Jurkat, Clone E6-1 (cell line): Measurements from ENCODE around the gene SERPINB6.
"Not testable (repeated sequence)": the region's sequence is repeated elsewhere in the genome, so short reads cannot be mapped to it uniquely, and the experiment has no call there.

ENCODE experiments used
- DNase-seq: peaks from one replicate; pipeline ENCODE4 v3.0.0-alpha.2; 2011; ENCODE audit warnings: low read depth, low spot score
- H3K4me3 ChIP-seq: 2 replicates; pipeline ENCODE4 v1.5.1; 2011; ENCODE audit warnings: mild to moderate bottlenecking, low read length, control low read depth, moderate library complexity

Gene SERPINB6

GRCh38 chr6:2980465-2980855 lies 9.1 kb upstream of the SERPINB6 start:
- no peak for DNase-seq
- no peak overlapping the region for H3K4me3 ChIP-seq

GRCh38 chr6:2979819-2980464 lies 8.6 kb upstream of the SERPINB6 start:
- H3K4me3 ChIP-seq = no peak overlapping the region
- no peak for DNase-seq

DNA sequence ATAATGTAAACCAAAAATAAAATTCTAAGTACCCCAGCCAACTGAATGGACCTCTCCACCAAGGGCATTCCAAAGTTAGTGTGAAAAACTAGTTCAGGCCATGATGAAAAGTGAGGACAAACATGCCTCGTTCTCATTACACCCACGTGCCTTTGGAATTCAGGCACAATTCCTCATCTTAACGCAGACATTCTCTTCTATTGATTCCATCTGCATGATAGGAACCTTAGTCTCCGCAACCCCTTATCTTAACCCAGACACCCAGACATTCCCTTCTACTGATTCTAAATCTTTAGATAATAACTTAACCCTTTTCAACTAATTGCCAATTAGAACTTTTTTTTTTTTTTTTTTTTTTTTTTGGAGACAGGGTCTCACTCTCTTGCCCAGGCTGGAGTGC lies 7.6 kb upstream of the SERPINB6 start:
- DNase-seq = no peak

DNA sequence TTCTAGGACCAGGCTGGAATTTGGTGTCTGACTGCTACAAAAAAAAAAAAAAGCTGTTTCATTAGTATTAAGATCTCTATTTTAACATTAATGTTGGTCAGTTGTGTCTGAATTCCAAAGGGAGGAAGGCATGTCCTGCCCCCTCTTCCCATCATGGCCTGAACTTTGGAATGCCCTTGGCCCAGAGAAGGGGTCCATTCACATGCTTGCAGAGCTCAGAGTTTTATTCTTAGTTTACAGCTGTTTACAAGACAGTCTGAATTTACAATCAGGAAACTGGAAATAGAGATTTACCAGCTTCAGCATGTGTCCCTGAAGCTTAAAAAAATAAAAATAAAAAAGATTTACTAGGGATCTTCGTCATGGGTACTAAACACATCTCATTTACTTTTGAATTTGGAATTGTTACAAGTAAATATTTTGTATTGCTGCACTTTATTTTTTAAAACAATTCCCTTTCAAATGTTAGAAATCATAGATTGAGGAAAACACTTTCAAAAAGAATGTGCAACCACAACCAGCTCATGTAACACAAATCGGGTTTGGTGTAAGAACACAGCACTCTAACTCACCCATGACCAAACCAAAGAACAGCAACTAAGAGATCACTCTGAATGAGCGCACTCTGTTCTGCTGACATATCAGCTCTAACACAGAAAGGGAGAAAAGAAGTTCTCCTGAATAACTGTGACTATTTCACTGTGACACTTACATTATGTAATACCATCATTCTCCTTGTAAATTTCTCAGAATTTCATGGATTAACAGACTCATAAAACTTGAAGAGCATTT lies 6.6 kb upstream of the SERPINB6 start:
- H3K4me3 ChIP-seq = no peak overlapping the region
- no peak for DNase-seq

More for the DNA sequence above, 7.6 kb upstream of the SERPINB6 start:
- H3K4me3 ChIP-seq = no peak overlapping the region

GRCh38 chr6:2977290-2977689 lies 5.9 kb upstream of the SERPINB6 start:
- no peak overlapping the region for H3K4me3 ChIP-seq
- DNase-seq = no peak

GRCh38 chr6:2976571-2977085 lies 5.3 kb upstream of the SERPINB6 start:
- H3K4me3 ChIP-seq = no peak overlapping the region
- no peak for DNase-seq

GRCh38 chr6:2976060-2976459 lies 4.7 kb upstream of the SERPINB6 start:
- no peak overlapping the region for H3K4me3 ChIP-seq
- DNase-seq = no peak

DNA sequence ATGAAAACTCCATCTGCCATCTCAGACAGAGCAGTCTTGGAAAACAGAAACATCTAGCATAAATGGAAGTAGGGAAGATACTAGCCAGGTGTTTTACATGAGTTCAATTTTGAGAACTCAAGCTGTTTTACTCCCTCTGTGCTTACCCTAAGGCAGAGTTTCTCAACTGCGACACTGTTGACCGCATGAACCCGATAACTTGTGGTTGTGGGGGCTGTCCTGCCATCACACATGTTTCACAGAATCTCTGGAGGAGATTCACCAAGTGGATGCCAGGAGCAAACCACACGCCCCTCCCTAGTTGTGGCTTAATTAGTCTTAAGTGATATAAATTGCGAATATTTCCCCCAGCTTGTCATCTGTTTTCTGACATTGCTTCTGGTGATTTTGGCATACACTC lies 2.3 kb upstream of the SERPINB6 start:
- peak; percentile 43 for DNase-seq
- H3K4me3 ChIP-seq = no peak overlapping the region

DNA sequence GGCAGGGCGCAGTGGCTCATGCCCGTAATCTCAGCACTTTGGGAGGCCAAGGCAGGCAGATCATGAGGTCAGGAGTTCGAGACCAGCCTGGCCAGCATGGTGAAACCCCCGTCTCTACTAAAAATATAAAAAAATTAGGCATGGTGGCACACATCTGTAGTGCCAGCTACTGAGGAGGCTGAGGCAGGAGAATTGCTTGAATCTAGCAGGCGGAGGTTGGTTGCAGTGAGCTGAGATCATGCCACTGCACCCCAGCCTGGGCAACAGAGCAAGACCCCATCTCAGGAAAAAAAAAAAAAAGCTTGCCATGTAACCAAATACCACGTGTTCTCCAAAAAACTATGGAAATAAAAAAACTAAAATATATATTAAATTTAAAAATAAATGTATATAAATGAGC lies 1.8 kb upstream of the SERPINB6 start:
- DNase-seq = not testable (repeated sequence)

GRCh38 chr6:2972685-2973084 lies 1.3 kb upstream of the SERPINB6 start:
- not testable (repeated sequence) for DNase-seq, H3K4me3 ChIP-seq

More for the DNA sequence above, 1.8 kb upstream of the SERPINB6 start:
- H3K4me3 ChIP-seq = not testable (repeated sequence)

GRCh38 chr6:2972219-2972487 lies 786 bp upstream of the SERPINB6 start:
- not testable (repeated sequence) for H3K4me3 ChIP-seq, DNase-seq

GRCh38 chr6:2970753-2971419 lies 481 bp downstream of the SERPINB6 start:
- no peak for DNase-seq
- H3K4me3 ChIP-seq = no peak overlapping the region

- no peak overlapping the region for H3K4me3 ChIP-seq
- no peak for DNase-seq
Measured at GRCh38 chr6:2970034-2970685, 1.2 kb downstream of the SERPINB6 start.

- no peak overlapping the region for H3K4me3 ChIP-seq
- DNase-seq = no peak
Measured at GRCh38 chr6:2969549-2969948, 1.8 kb downstream of the SERPINB6 start.

DNA sequence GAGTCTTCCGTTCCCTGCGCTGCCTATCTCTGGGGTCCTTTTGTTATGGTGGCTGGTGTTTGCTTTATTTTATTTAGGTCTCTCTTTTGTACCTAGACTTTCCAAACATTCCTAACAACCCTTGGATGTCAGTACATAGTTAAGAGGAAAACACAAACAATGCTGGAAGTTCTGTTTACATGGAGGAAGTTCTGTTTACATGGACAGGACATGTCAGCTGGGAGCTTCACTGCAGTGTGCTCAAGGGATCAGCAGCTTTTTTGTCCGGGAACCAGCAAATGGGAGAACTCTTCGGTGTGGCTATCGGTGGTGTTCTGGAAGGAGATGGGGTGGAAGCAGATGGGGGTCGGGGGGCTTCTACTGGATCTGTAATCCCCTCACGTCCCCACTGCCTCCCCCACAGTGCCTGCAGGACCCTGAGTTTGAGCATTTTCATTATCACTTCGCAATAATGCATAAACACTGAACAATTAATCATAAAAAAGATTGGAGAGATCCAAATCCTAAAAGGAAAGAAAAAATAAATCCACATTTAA lies 2.7 kb downstream of the SERPINB6 start:
- no peak overlapping the region for H3K4me3 ChIP-seq
- DNase-seq = no peak

- DNase-seq = no peak
- no peak overlapping the region for H3K4me3 ChIP-seq
Measured at GRCh38 chr6:2967936-2968335, 3.4 kb downstream of the SERPINB6 start.

GRCh38 chr6:2966347-2966746 lies 5.0 kb downstream of the SERPINB6 start:
- no peak for DNase-seq
- no peak overlapping the region for H3K4me3 ChIP-seq

DNA sequence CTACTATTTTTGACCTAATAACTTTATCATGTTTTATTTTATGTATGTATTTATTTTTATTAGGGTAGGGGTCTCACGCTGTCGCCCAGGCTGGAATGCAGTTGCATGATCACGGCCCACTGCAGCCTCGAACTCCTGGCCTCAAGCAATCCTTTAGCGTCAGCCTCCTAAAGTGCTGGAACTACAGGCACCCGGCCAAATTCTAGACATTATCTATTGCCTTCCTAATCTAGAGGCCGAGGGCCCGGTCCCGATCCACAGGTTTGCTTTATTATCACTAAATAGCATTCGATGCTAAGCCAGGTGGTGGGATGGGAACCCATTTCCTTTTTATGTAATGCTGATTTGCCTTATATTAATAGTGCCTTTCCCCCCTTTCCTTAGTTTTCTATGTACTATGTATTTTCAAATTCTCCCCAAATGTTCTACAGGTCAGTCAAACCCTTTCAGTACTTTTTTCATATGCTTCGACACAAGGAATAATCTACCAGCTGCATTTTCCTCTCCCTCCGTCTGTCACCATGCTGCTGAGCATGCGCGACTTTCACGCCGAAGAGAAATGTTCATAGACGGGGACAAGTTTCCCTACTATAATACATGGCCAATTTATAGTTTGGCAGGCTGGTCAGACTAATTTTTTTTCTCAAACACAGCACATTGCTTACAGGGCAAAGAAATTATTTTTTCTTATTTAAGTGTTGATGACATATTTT lies 6.4 kb downstream of the SERPINB6 start:
- DNase-seq = no peak

GRCh38 chr6:2963756-2964155 lies 7.6 kb downstream of the SERPINB6 start:
- H3K4me3 ChIP-seq = no peak overlapping the region
- DNase-seq = no peak

More for the DNA sequence above, 6.4 kb downstream of the SERPINB6 start:
- H3K4me3 ChIP-seq = no peak overlapping the region
